ENCODE measurements around the gene KIAA1614.

KIAA1614 gene

DNA sequence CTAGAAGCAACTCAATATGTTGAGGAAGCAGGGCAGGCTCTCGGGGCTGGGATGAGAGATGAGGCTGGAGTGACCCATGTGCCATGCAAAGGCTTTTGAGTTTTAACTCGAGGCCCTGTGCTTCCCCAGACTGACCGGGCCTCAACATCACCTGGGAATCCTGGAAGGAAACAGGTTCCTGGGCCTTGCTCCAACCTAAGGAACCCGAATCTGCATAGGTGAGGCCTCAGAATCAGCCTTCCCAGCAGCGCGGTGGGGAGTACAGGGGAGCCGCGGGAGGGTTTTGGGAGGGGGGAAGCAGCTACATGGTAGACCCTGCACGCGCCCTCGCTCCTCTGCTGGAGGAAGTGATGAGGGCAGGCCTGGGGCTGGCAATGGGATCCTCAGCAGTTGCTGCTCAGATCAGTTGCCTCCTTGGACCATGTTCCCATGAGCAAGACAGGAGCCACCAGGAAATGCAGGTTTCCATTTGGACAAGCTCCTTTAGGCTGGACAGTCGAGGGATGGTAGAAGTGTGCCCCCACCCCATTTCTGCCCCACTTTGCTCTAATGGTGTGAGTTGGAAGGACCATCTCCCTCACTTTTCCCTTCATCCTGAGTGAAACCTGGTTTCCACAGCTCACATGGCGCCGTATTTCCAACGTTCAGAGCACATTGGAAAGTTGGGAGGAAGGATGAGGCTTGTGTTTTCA, 4.5 kb upstream of the KIAA1614 start:
- TF ChIP-seq, protein P1, sequence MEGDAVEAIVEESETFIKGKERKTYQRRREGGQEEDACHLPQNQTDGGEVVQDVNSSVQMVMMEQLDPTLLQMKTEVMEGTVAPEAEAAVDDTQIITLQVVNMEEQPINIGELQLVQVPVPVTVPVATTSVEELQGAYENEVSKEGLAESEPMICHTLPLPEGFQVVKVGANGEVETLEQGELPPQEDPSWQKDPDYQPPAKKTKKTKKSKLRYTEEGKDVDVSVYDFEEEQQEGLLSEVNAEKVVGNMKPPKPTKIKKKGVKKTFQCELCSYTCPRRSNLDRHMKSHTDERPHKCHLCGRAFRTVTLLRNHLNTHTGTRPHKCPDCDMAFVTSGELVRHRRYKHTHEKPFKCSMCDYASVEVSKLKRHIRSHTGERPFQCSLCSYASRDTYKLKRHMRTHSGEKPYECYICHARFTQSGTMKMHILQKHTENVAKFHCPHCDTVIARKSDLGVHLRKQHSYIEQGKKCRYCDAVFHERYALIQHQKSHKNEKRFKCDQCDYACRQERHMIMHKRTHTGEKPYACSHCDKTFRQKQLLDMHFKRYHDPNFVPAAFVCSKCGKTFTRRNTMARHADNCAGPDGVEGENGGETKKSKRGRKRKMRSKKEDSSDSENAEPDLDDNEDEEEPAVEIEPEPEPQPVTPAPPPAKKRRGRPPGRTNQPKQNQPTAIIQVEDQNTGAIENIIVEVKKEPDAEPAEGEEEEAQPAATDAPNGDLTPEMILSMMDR (IDR thresholded peaks at IDR 0.05; ENCODE audit: control insufficient read depth, extremely low read depth, insufficient read depth): no peak
- no peak overlapping the region for H3K4me3 ChIP-seq (ENCODE audit: low read depth, low read length)
- no peak for DNase-seq (ENCODE audit: low read depth)

DNA sequence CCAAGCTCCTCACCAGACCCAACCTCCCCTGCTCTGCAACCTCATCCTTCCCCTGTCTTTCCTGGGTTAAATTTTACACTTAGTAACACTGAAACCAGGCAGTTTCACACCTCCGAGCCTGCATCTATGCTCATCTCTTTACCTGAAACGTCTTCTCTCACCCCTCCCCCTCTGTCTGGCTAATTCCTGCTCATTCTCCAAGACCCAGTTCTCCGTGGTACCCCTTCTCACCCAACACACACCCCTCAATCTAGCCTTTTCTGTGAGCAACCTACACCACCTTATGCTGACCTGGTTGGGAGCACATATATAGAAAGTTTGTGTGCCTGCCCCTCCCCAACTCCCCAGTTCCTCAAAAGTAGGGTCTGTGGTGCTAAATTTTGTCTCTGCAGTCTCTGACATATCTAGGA, 3.7 kb upstream of the KIAA1614 start:
- H3K4me3 ChIP-seq (ENCODE audit: low read depth, low read length): no peak overlapping the region
- TF ChIP-seq, protein P1 (IDR thresholded peaks at IDR 0.05; ENCODE audit: control insufficient read depth, extremely low read depth, insufficient read depth): no peak
- DNase-seq (ENCODE audit: low read depth): no peak

DNA sequence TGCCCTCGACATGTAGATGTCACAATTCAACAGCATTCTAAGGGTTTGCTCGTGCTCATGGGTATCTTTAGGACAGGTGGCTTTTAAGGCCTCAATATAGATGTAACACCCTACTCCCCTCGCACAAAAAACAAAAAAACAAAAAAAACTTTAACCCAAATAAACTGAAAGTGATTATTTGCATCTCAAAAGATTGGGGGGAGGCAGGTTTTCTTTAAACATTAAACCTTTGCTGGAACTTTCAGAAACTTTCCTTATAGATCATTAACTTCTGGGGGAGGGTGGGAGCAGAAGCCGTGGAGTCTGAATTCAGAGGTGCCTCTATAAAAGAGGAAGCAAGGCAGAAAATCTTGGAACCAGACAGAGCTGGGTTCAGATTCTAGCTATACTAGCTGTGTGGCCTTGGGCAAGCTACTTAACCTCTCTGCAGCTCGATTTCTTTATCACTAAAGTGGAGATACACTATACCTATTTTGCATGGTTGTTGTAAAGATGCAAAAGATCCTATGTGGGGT, 3.2 kb upstream of the KIAA1614 start:
- no peak overlapping the region for H3K4me3 ChIP-seq (ENCODE audit: low read depth, low read length)
- no peak for DNase-seq (ENCODE audit: low read depth)
- TF ChIP-seq, protein P1 (IDR thresholded peaks at IDR 0.05; ENCODE audit: control insufficient read depth, extremely low read depth, insufficient read depth): no peak

DNA sequence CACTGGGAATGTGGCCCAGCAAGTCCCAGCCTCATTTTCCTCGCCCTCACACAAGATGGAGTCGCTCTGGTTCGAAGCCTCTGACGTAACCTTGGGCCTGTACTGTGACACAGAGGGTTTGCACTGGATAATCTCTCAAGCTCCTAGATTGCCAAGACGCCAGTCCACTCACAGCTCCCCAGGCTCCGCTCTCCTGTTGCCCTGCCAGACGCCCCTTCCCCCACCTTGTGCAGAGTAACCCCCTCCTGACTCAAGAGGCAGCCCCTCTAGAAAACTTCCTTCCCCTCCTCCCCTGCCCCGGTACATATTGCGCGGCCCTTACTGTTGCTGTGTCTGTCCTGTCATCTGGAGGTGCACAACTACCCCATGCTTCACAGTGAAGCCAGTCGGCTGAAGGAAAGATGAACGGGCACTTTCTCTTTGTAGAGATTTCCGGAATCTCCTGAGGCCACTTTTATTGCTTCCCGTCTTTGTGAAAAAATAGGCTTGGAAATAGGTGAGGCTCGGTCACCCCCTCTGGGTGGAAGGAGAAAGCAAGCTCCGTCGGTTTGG, 981 bp upstream of the KIAA1614 start:
- TF ChIP-seq, protein P1 (IDR thresholded peaks at IDR 0.05; ENCODE audit: control insufficient read depth, extremely low read depth, insufficient read depth): no peak
- H3K4me3 ChIP-seq (ENCODE audit: low read depth, low read length): no peak overlapping the region
- DNase-seq (ENCODE audit: low read depth): no peak

DNA sequence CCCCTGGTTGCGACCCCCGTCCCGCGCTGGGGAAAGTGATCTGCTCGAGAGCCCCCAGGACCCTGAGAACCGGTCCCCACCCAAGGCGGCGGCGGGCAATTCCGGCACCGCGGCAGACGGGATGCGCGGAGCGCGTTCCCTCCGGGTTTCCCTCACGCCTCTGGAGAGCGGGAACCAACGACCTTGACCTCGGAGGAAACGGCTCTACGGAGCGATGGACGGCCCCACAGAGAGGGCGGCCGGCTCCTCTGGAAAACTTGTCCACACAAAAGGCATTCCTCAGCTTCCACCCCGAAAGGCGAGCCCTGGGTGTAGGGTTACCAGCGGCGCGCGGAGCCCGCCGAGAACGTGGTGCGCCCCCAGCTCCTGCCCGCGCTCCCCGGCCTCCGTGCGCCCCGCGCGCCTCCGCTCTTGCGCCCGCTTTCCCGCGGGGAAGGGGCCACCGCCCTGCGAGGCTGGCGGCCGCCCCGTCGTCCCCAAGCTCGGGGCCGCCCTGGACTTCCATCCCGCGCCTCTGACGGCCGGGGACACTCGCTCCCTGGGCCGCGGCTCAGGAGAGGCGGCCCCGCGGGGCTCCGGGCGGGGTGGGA, 391 bp upstream of the KIAA1614 start:
- TF ChIP-seq, protein P1 (IDR thresholded peaks at IDR 0.05; ENCODE audit: control insufficient read depth, extremely low read depth, insufficient read depth): no peak
- no peak overlapping the region for H3K4me3 ChIP-seq (ENCODE audit: low read depth, low read length)
- DNase-seq (ENCODE audit: low read depth): no peak

DNA sequence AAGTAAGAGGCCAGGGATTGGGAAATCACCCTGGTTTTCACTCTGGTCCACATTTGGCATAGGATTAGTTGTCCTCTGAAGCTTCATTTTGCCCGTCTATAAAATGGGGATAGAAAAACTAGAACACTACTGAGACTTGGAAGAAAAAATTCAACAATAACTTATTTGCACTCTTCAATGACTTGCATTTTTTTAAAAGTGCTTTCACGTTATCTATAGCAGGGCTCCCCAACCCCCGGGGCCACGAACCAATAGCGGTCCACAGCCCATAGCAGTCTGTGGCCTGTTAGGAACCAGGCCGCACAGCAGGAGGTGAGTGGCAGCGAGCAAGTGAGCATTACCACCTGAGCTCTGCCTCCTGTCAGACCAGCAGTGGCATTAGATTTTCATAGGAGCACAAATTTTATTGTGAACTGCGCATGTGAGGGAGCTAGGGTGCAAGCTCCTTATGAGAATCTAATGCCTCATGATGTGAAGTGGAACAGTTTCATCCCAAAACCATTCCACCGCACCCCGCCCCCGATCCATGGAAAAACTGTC, 2.8 kb downstream of the KIAA1614 start:
- no peak overlapping the region for H3K4me3 ChIP-seq (ENCODE audit: low read depth, low read length)
- no peak for DNase-seq (ENCODE audit: low read depth)
- TF ChIP-seq, protein P1 (IDR thresholded peaks at IDR 0.05; ENCODE audit: control insufficient read depth, extremely low read depth, insufficient read depth): no peak

Data from LNCaP clone FGC (cell line).